Activated CD8-positive, alpha-beta memory T cell treated with anti-CD3 and anti-CD28 coated beads for 4 hours (primary cell): Measurements from ENCODE around the gene CEBPZ.
A peak's percentile ranks its signal among the peaks of the same experiment; 100 is the strongest.
"Not testable (repeated sequence)": the region's sequence is repeated elsewhere in the genome, so short reads cannot be mapped to it uniquely, and the experiment has no call there.

ENCODE experiments used
- DNase-seq, 2 donors: peaks; one replicate each; pipeline ENCODE4 v3.0.0-alpha.2; 2020; ENCODE audit warnings: low read depth in 2 of 2

CEBPZ gene

DNA sequence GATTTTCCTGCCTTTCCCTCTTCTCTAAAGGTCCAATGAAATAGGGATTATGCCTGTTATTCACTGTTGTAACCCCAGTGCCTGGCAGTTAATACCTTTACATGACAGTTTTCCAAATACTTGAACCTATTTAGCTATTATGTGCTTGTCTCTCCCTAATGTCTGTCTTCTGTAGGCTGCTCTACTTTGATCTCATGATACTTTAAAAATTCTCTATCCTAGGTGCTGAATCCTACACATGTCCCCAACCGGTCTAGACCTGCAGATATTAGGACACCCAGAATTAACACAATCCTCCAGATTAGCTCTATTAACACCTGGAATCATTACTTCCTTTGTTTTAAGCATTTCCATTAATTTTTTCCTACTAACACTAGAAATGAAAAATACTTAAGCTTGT is 7.3 kb downstream of the CEBPZ start:
- DNase-seq, result no peak

DNA sequence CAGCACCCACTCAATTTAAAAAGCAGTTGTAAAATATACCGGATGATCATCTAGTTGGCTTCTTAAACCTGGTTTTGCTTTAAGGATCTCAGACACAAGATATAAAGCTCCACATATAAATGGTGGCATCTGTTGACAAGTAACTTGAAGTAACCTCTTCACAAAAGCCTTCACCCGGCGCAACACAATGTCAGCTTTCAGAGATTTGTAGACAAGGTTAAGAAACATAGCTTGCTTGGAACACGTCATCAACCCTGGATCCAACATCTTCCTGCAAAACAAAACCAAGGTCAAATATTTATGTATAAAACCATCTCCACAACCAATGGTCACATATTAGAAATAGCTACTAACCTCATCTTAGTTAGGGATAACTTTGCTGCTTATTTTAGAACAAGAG is 8.3 kb downstream of the CEBPZ start:
- DNase-seq, result no peak

DNA sequence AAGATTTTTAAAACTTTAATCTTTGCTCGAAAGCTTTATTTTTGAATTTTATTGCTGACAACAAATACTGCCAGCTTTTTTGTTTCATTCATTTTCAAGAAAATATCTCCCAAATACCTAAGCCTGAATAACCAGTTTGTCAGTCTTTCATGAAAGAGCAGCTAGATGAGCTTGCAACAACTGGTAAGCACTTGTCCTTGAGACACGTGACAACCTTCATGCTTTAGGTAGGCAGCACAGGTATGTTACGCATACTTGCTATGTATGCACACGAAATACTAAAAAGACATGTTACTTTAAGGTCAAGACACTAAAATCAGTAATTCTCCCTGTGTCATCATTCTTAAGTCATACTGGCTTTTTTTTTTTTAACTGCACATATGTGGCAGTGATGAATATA is 12.3 kb downstream of the CEBPZ start:
- no peak for DNase-seq

DNA sequence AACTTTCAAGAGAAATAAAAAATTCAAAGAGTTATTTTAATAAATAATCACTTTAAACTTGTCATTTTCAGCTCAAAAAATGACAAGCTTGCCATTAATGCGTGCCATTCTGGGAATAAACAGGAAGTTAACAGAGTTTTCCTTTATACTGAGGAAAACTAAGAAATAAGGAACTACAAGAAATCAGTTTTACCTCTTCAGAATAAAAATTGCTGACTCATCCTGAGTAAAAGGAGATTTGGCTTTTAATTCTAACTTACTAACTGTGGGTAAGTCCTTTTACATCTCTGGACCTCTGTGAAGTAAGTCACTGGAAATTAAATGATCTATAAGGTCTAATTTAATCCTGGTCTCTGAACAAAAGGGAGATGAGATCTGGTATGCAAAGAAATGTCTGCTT is 16.1 kb downstream of the CEBPZ start:
- no peak for DNase-seq

DNA sequence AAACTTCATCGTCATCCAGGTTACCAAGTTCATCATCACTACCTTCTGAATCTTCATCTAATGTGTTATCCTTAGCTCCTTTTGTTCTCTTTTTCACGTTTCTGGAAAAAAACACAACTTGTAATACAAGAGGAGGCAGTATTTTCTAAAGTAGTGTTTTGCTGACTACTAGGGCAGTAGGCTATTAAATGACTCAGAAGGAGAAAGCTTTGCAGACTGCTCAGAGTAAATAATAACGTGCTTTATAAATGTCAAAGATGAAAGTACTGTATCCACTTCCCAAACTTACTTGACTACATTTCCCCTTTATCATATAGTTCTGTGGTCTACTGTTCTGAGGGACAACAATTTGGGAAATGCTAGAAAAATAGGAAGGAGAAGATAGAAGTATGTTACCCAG is 19.5 kb downstream of the CEBPZ start:
- no peak for DNase-seq

DNA sequence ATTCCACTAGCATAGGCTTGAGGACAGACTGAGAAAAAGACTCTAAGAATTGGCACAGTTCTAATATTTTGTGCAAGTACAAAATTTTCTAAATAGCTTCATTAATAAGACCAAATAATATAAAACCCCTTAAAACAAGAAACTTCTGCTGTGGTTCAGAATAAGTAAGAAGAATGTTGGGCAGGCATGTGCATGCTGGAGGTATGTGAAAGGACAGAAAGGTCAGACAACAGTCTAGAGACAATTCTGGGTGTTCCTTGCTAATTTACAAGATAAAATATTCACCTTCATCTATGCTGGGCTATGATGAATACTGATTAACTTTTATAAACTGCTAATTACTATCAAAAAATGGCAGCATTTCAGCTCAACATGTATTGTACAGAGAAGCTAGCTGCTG is 20.2 kb downstream of the CEBPZ start:
- DNase-seq, result no peak

DNA sequence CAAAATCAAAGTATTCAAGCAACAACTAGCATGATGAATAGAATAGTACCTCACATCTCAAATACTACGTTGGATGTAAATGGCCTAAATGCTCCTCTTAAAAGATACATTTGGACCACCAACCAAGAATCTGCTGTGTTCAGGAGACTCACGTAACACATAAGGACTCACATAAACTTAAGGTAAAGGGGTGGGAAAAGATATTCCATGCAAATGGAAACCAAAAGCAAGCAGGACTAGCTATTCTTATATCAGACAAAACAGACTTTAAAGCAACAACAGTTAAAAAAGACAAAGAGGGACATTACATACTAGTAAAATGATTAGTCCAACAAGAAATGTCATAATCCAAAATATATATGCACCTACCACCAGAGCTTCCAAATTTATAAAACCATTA is 24.6 kb downstream of the CEBPZ start:
- DNase-seq, result not testable (repeated sequence)

DNA sequence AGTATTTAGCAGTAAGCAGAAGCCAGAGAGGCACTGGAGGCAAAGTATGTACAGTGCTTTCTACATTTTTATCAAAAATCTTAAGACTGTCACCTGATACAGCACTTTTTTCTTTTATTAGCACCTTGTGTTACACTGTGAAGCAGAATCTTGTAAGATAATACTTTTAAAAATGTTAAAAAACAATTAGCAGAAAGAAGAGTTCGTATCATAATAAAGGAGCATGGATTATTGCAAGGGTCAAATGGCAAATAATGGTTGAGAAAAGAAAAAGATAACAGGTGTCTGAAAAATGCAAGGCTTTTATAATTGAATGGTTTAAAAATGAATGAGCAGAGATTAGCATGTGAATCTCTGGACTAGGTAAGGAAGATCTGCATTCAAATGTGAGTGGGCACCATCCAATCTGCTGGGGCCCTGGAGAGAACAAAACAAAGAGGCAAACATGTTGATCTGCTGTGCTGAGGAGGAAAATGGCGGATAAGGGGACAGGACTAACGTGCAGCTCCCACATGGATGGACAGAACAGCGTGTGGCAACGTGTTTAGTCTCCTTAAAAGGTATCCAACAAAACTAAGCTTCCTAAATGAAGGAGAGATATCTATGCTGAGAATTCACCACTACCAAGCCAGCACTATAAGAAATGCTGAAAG is 25.6 kb downstream of the CEBPZ start:
- no peak for DNase-seq

DNA sequence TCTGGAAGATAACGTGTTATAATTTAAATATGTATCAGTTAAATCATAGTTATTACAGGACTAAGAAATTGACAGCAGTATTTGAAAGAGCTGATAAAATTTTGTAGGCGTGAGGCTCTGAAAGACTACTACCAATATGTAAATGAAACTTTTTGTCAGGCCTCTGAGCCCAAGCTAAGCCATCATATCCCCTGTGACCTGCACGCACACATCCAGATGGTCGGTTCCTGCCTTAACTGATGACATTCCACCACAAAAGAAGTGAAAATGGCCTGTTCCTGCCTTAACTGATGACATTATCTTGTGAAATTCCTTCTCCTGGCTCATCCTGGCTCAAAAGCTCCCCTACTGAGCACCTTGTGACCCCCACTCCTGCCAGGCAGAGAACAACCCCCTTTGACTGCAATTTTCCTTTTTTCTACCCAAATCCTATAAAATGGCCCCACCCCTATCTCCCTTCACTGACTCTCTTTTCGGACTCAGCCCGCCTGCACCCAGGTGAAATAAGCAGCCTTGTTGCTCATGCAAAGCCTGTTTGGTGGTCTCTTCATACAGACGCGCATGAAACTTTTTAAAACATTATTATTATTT is 26.2 kb downstream of the CEBPZ start:
- not testable (repeated sequence) for DNase-seq

DNA sequence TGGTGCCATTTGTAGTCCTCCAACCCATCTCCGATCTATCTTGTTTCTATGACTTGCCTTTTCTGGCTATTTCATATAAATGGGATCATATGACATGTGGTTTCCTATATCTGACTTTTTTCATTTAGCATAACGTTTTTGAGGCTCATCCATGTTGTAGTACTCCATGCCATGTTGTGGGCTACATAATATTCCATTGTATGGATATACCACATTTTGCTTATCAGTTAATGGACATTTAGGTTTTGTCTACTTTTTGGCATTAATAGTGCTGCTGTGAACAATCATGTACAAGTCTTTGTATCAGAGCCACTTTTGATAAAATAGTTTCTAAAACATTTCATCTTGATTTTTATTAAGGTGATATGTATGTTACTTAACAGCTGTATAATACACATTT is 27.7 kb downstream of the CEBPZ start:
- no peak for DNase-seq

DNA sequence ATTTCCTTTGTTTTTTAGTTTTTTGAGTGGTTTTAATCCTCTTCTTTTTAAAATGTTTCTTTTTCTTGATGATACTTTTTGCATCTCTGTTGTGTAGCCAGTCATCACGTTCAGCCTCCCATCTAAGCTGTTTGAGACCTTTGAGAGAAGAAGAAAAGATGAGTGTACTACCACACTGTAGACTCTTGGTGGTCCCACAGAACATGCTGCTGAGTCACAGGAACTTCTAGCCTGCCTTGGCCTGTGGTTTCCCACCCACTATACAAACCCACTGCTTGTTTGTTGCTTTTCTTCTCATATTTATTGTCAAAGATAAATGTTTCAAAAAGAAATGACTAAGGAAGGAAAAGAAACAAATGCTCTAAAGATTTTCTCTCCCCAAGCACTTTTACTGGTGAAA is 29.6 kb downstream of the CEBPZ start:
- DNase-seq, result peak; percentile 38 to 51

DNA sequence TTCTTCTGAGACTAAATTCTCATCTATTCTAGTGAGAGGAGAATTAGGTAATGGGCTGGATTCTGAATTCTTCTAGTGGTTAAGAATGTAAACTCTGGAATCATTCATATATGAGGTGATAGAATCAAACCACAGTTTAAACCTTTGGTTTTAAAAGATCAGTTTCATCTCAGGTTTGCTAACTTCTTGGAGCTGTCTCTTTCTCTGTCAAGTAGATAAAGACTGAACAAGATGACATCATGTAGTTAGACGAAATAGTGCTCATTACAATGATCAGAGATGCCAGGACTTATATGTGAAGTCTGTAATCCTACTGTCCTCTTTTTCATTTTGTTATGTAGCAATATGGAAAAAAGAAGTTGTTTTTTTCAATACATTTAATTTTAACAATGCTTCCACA is 30.2 kb downstream of the CEBPZ start:
- no peak for DNase-seq

DNA sequence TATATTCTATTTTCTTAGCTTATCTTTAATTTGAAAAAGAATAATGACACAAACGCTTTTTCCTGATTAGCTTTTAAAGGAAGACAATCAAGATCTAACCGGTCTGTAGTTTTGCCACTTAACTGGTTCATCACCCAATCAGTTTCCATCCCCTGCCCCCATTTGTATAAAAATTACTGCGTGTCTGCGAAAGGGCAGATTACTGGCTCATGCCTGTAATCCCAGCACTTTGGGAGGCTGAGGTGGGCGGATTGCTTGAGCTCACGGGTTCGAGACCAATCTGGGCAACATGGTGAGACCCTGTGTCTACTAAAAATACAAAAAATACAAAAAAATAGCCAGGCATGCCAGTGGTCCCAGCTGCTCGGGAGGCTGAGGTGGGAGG is 32.7 kb downstream of the CEBPZ start:
- no peak for DNase-seq

DNA sequence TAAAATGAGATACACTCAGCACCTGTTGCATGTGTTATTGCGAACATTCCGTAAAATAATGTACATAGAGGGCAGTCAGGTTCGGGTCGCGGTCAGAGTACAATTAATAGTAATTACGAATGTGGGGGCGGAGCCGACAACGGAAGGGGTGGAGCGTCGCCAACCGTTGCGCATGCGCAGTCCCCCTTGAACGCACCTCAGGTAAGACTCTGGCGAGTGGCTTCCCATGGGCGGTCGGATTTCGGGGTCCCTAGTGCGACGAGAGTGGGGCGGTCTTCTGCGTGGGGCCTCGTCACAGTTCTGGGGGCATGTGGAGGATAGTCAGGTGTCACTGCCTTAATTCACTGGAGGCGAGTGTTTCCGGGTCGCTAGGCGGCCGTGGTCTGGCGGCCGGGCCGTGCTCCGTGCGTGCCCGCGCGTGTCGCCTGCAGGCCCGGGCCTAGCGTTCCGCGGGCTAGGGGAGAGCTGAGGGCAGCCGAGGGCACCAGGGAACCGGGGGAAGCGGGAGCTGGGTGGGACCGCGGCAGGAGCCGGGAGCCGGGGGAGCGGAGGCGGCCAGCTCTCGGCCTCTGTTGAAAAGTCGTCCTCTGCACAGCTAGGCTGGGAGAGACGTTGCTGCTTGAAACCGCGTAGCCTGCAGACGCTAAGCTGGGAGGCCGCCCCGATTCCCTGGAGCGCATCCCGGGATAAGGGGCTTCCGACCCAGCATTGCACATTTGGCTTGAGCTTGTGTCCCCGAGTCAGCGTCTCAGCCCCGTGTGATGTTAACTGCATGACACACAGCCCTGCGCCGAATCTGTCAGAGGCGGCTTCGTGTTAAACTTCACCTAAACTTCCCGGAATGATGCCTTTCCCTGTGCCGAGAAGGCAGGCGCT is 34.8 kb downstream of the CEBPZ start, which contains the start of gene CEBPZOS:
TSS of gene CEBPZOS (plus strand) at position 177 of the 876 bp plus-strand sequence. CDS start 3,209 bp downstream, outside the sequence.
- peak; percentile 80 for DNase-seq

DNA sequence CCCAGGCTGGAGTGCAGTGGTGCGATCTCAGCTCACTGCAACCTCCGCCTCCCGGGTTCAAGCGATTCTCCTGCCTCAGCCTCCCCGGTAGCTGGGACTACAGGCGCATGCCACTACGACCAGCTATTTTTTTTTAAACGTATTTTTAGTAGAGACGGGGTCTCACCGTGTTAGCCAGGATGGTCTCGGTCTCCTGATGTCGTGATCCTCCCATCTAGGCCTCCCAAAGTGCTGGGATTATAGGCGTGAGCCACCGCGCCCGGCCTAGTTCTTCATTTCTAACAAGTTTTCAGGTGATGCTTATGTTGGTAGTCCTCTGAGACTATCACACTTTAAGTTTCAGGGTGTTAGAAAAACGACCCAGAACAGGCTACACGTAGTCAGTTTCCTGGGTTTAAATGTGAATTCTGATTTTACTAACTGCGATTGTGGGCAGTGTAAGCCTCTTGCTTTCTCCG is 35.5 kb downstream of the CEBPZ start:
- DNase-seq, result not testable (repeated sequence)

DNA sequence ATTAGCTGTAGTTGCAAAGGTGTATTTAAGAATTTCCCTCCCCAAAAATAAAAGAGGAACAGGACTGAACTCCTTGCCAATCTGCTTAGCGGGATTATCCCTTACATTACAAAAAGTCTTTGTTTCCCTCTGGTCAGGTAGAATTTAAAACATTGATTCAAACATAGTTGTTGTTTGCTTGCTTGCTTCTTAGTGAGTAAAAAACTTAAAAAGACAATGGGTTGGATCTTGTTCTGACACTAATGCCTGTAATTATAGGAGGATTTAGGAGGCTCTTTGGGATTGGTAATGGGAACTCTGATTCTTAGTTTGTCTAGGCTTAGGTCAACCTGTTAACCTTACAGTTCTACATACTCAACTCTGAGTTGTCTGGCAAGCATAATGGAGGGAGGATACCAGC is 38.8 kb downstream of the CEBPZ start:
- DNase-seq, result no peak

DNA sequence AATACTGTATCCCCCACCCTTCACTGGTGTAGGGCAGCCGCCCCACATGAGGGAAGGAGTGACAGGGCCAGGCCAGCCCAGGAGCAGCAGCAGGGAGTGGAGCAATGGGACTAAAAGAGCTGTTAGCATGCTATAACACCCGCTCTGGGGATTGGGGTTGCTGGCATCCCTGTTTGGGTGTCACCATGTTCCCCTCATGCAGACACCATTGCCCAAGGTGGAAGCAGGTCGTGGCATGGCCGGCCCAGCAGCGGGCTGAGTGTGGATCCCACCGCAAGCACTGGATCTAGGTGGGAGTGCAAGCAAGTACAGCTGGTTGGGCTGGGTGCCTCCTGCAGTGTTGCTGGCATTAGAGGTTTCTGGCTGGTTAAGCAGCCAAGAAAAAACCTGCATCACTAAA is 39.6 kb downstream of the CEBPZ start:
- no peak for DNase-seq

DNA sequence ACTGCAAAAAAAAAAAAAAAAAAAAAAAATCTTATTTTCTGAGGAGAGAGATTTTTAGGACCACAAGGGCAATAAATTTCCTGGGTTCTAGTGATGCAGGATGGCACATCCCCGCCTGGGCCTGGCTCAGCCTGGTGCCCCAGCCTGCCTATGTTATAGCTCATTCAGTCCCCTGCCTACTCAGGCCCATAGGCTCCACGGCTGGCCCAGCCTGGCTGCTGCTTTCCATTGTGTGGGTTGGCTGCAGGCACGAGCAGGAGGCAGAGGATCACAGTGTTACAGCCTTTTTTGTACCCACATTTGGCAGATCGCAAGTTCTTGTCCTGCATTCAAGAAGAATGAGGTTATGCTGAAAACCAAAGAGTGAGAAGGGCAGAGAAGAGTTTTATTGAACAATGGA is 40.1 kb downstream of the CEBPZ start:
- no peak for DNase-seq

DNA sequence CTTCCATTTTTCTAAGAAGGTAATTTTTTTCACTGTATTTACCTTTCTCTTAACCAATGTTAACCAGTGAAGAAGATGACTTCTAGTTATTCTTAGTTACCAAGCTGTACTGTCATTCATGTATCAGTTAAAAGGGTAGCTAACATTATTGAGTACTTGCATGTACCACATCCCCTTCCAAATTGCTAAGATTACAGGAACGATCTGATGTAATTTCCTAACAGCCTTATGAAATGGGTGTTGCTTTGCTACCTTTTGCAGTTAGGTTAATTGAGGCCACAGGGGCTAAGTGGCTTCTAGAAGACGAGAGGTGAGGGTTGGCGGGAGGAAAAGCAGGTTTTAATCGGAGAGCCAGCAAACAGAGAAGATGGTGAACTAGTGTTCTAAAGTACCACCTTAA is 41.1 kb downstream of the CEBPZ start:
- no peak for DNase-seq

DNA sequence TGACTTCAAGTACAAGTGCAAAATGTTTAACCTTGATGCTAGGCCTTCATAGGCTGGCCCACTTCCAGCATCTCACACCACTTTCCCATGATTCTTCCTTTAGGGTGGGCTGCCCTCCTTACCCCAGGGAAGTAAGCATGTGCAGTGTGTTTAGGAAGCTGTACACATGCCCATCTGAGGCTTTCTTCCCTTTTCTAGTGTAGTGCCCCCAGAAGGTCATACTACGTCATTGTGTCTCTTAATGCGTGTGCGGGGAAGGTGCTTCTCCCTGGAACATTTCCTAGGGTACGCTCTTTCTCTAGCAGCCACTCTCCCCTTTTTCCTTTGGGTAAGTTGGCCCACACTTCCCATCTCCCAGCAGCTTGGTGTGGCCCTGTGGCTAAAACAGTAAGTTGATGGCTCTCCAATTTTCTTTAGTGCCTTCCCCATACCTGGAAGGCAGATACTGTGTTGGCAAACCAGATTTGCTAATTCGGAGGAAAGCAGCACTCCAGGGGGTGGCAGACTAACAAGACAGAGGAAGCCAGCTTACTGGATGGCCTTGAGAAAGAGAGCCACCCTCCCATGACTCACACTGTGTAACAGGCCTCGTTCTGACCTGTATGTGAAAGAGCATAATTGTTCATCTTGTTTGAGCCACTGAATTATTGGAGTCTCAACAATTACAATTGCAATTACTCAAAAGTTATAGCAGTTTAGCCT is 41.8 kb downstream of the CEBPZ start:
- DNase-seq, result no peak

DNA sequence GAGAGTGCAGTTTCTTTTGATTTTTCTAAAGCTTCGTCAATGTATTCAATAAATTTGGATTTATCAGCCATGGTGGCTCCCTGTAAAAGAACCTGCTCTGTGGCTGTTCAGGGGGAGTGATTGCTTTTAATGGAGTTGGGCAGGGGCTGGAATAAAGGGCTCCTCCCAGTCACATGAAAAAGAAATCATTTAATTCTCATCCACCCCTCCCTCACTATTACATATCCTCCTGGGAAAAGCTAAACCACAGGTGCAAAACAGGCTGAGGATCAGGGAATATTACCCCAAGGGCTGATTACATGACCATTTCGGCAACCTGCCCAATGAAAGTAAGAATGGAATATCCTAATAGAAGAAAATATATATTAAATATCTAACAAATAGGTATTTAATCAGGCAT is 42.8 kb downstream of the CEBPZ start, which contains the start of gene SULT6B1:
TSS of gene SULT6B1 (minus strand) at position 101 of the 400 bp plus-strand sequence. CDS start at position 71, 30 bp downstream.
- no peak for DNase-seq
